Fibroblast of lung (primary cell): ENCODE measurements around the gene GSC2. TPM values are rescaled to one million over a fixed set of nuclear protein-coding genes. Genes with fewer than 3 reads are reported as not detected.

Experiments used
- DNase-seq, 2 donors: peaks; one replicate each; pipeline versions ENCODE4 v3.0.0 to v3.0.0-alpha.2; 2010; ENCODE audit warnings: low read depth in 2 of 2
- H2AFZ ChIP-seq: 2 replicates; pipeline ENCODE4 v1.5.1; 2012; ENCODE audit warnings: low read length, control low read depth, inconsistent platforms
- H3K27ac ChIP-seq: 2 replicates; pipeline ENCODE4 v1.5.1; 2011; ENCODE audit warnings: low read length, control low read depth; ENCODE audit not compliant: insufficient read depth
- H3K27me3 ChIP-seq: 2 replicates; pipeline ENCODE4 v1.5.1; 2011; ENCODE audit warnings: mild to moderate bottlenecking, low read length; ENCODE audit not compliant: control insufficient read depth, insufficient read depth
- H3K36me3 ChIP-seq: 2 replicates; pipeline ENCODE4 v1.5.1; 2011; ENCODE audit warnings: low read length; ENCODE audit not compliant: control insufficient read depth, insufficient read depth
- H3K4me1 ChIP-seq: 2 replicates; pipeline ENCODE4 v1.5.1; 2011; ENCODE audit warnings: low read length; ENCODE audit not compliant: control insufficient read depth, insufficient read depth; ENCODE audit errors: extremely low read depth
- H3K4me2 ChIP-seq: 2 replicates; pipeline ENCODE4 v1.5.1; 2011; ENCODE audit warnings: low read length, control low read depth; ENCODE audit not compliant: insufficient read depth; ENCODE audit errors: extremely low read depth
- H3K4me3 ChIP-seq, 4 experiments: fragments of 200-600 bp in 1 of 4; sonication (generic) in 1 of 4; replicated peaks in 1 of 4; 2 replicates each; pipeline ENCODE4 v1.5.1; 2011 to 2016; ENCODE audit warnings: low read length in 4 of 4, low read depth in 3 of 4, mild to moderate bottlenecking in 3 of 4, control low read depth in 2 of 4, inconsistent platforms in 1 of 4, mixed read lengths in 1 of 4; ENCODE audit not compliant: insufficient read depth in 1 of 4; ENCODE audit errors: control extremely low read depth in 1 of 4
- H3K79me2 ChIP-seq: 2 replicates; pipeline ENCODE4 v1.5.1; 2012; ENCODE audit warnings: mild to moderate bottlenecking, low read length, inconsistent platforms; ENCODE audit not compliant: control insufficient read depth, insufficient read depth
- H3K9ac ChIP-seq: 2 replicates; pipeline ENCODE4 v1.5.1; 2011; ENCODE audit warnings: mild to moderate bottlenecking, low read length, control low read depth; ENCODE audit not compliant: insufficient read depth
- H3K9me3 ChIP-seq: 2 replicates; pipeline ENCODE4 v1.5.1; 2012; ENCODE audit warnings: low read depth, low read length; ENCODE audit not compliant: control insufficient read depth, insufficient read depth
- H4K20me1 ChIP-seq: 2 replicates; pipeline ENCODE4 v1.5.1; 2011; ENCODE audit warnings: low read length; ENCODE audit not compliant: control insufficient read depth, insufficient read depth; ENCODE audit errors: extremely low read depth
- CTCF ChIP-seq, 2 donors: IDR thresholded peaks in 1 of 2; conservative IDR thresholded peaks in 1 of 2; 1 replicate in 1 of 2; 2 replicates in 1 of 2; pipeline ENCODE4 v1.5.1; 2011 to 2012; ENCODE audit warnings: low read length in 2 of 2, control low read depth in 1 of 2, inconsistent platforms in 1 of 2, low read depth in 1 of 2, mild to moderate bottlenecking in 1 of 2
- EZH2 ChIP-seq: IDR thresholded peaks from 2 replicates; pipeline ENCODE4 v1.5.1; 2012; ENCODE audit warnings: low read length, control low read depth, mild to moderate bottlenecking; ENCODE audit errors: missing control alignments
- polyA plus RNA-seq, 2 donors: library from polyadenylated mRNA; depleted of rRNA in 1 of 2; stranded (reverse) in 1 of 2; unstranded in 1 of 2; fragments of >200 nt; gene quantifications; 2 replicates each; pipeline ENCODE4 v1.2.1, GENCODE V29; 2011 to 2012; ENCODE audit warnings: missing spikeins in 1 of 2
- total RNA-seq: library from RNA; depleted of rRNA; stranded (reverse); fragments of >200 nt; gene quantifications from 2 replicates; pipeline ENCODE4 v1.2.1, GENCODE V29; 2014

Gene GSC2
- total and polyA plus RNA-seq, 2 donors (not counting 1 experiment from before 2014, with no cell fraction given), result not detected

- H4K20me1 ChIP-seq, result no peaks in the 10 kb centered on the region
- H3K9ac ChIP-seq, result no peak overlapping the region
- H3K79me2 ChIP-seq, result no peaks in the 10 kb centered on the region
- TF ChIP-seq CTCF (conservative IDR thresholded peaks at IDR 0.05 in 1 of 2, IDR thresholded peaks at IDR 0.05 in 1 of 2; ENCODE audit: low read depth in 1 of 2, low read length in 2 of 2) (no peak), EZH2 (no peak)
- no peaks in the 10 kb centered on the region for H3K9me3 ChIP-seq
- no peaks in the 10 kb centered on the region for H3K27me3 ChIP-seq
- H2AFZ ChIP-seq, result no peak overlapping the region
- no peaks in the 10 kb centered on the region for H3K4me1 ChIP-seq
- no peak for DNase-seq
- no peak overlapping the region for H3K4me2 ChIP-seq
- no peak overlapping the region for H3K4me3 ChIP-seq
- H3K27ac ChIP-seq, result no peak overlapping the region
- H3K36me3 ChIP-seq, result peaks cover 5% of the 10 kb centered on the region
These were observed 44.9 kb upstream of the GSC2 start for GRCh38 chr22:19194766-19195536.

- Histone ChIP-seq H3K27ac (no peak overlapping the region), H3K9ac (no peak overlapping the region), H3K4me2 (no peak overlapping the region), H3K27me3 (no peaks in the 10 kb centered on the region), H3K36me3 (peaks cover 5% of the 10 kb centered on the region), H3K9me3 (no peaks in the 10 kb centered on the region), H2AFZ (no peak overlapping the region), H3K4me1 (no peaks in the 10 kb centered on the region), H3K4me3 (no peak overlapping the region), H3K79me2 (no peaks in the 10 kb centered on the region), H4K20me1 (no peaks in the 10 kb centered on the region)
- no peak for DNase-seq
- TF ChIP-seq CTCF (conservative IDR thresholded peaks at IDR 0.05 in 1 of 2, IDR thresholded peaks at IDR 0.05 in 1 of 2; ENCODE audit: low read depth in 1 of 2, low read length in 2 of 2) (no peak), EZH2 (no peak)
These were observed 43.8 kb upstream of the GSC2 start for GRCh38 chr22:19193879-19194278.

- H3K4me1 ChIP-seq, result peaks cover 7% of the 10 kb centered on the region
- no peak for DNase-seq
- H3K4me3 ChIP-seq, result no peak overlapping the region
- H3K79me2 ChIP-seq, result no peaks in the 10 kb centered on the region
- H3K27ac ChIP-seq, result no peak overlapping the region
- no peak overlapping the region for H3K9ac ChIP-seq
- no peak overlapping the region for H3K4me2 ChIP-seq
- H3K27me3 ChIP-seq, result no peaks in the 10 kb centered on the region
- H2AFZ ChIP-seq, result no peak overlapping the region
- no peaks in the 10 kb centered on the region for H3K9me3 ChIP-seq
- TF ChIP-seq EZH2 (no peak), CTCF (conservative IDR thresholded peaks at IDR 0.05 in 1 of 2, IDR thresholded peaks at IDR 0.05 in 1 of 2; ENCODE audit: low read depth in 1 of 2, low read length in 2 of 2) (no peak)
- no peaks in the 10 kb centered on the region for H3K36me3 ChIP-seq
- no peaks in the 10 kb centered on the region for H4K20me1 ChIP-seq
These were observed 37.8 kb upstream of the GSC2 start for GRCh38 chr22:19187716-19188563.
